DMS153 treated with DMSO at 0.1 percent for 48 hours (cell line): ENCODE results near the gene B3GAT1.
A peak's percentile ranks its signal among the peaks of the same experiment; 100 is the strongest.

Experiments
- DNase-seq: peaks from one replicate; lab custom pipeline; 2025; ENCODE audit not compliant: unreplicated experiment; lab: John Stamatoyannopoulos, UW

B3GAT1 gene

DNA sequence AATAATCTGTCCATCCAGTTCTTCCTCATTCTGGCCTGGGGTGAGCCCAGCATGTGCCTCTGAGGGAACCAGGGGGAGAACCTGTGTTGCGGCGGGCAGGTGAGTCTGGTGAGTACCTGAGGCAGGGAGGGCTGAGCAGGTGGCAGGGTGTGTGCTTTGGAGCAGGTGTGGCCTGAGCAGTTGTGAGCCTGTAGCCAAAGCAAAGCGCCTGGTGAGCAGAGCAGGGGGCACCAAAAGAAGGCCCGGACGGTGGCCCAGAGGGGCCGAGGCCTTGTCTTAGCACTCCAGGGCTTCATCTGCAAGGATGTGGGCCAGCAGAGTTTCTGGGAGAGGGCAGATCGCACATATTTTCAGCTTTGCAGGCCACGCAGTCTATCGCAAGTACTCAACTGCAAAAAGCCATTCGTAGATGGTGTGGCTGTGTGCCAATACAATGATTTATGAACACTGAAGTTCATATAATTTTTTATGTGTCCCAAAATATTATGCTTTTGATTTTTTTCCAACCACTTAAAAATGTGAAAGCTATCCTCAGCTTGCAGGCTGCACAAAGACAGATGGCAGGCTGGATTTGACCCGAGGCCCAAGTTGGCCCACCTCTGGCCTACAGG is 71.6 kb downstream of the B3GAT1 start:
- no peak for DNase-seq

DNA sequence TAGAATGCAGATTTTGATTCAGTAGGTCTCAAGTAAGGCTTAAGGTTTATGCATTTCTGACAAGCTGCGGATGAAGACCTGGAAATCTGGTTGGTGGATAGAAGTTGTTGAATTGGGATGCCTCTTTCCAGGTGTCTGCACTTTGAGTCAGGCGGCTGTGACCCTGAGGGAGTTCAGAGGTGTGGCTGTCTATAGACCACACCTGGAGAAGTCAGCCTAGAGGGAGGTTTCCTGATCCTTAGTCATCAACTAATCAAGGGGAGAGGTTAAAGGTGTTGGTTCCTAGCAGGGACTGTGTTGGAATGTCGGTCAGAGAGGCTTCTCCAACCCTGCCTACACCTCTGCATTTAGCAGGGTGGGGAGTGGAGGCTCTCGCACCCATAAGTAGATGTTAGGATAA is 72.3 kb downstream of the B3GAT1 start:
- DNase-seq = no peak

DNA sequence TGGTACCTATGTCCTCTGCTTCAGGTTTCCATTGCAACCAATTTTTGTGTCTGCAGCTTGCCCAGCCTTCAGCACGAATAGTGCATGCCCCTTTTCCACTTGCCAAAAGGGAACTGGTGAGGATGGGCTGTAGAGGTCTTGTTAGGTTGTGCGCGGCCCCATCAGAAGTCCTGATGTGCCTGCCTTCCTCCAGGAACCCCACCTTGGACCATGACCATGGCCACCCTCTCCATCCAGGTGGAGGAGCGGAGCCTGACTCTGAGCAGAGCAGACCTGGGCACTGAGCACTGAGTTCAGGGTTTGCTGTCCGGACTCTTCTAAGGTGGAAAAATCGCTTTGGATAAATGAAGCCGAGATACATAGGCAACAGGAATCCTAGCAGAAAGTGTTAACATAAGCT is 73.4 kb downstream of the B3GAT1 start:
- DNase-seq = no peak

DNA sequence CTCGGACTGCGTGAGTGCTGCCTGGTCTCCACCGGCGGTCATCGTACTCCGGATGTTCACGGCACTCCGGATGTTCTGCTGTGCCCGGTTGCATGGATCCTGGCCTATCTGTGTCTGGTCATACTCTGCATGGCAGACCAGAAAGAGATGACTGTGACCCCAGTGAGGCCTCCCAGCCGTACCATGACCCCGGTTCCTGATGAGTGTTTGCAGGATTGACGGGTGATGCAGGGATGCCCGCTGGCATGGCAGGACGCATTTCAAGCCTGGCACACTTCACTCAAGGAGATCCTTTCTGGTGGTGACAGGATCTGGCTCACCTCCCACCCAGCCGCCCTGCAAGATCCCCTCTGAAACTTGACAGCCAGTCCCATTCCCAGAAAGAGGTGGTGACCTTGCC is 74.0 kb downstream of the B3GAT1 start:
- DNase-seq = no peak

DNA sequence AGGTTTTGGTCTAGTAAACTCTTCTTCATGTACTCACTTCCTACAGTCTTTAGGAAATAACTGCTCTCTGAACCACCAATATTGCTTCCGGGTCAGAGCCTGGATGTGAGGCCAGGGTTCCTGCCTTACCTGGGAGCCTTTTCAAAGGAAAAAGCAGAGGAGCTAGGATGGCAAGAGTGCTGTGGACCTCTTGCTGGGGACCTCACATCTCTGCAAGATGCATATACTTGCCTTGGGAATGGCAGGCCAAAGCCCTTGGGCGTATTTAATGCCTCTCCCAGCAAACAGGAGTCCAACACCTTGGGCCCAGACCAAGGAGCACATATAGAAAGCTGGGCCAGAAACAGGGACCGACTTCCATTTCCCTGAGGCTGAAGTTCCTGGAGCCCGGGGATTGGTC is 75.0 kb downstream of the B3GAT1 start:
- no peak for DNase-seq

DNA sequence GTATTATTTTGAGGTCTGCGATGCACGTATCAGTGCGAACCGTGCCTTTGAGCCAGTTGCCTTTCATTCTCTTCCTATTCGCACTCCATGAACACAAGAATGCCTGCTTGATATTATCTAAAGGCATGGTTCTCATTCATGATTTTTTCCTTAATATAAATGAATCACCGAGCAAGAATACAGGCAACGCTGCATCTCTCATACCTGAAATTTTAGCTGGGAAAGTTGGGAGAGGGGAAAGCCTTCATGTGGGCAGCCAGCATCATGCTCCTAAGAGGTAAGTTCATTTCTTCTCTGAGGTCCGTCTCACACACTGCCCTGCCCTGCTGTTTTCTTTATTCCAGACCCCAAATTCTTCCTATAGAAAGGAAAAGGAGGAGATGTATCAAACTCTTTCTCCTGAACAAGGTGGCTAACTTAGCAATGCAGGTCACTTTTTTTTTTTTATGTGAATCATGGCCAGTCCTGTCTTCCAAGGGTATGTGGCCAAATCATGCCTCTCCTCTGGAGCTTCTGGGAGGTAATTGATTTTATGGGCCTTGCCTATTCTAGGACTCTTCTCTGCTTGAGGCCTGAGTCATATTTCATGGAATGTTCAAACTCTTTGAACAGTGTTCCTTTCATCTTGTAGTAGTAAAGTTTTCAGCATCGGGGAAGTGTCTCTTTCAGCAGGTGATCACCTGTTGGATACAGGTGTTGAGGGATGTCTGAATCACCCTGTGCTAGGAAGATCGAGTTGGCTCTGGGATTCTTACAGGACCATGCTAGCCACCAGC is 77.1 kb downstream of the B3GAT1 start:
- no peak for DNase-seq

DNA sequence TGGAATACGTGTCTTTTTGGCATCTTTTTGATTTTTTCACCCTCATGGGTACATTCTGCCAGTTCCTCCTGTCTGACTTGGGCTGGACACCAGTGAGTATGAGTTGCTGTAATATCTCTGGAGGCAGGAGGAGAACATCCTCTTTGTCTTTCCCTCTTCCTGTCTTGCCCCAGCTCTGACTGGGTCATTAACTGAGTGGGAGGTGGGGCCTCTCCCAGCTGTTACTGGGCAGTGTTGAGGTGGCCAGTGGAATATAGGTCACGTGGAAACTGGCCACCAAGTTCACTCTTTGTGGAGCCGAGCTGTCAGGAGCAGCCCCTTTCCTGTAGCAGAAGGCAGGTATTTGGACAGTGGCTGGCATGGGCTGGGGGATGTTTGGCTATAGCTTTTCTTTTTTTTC is 78.1 kb downstream of the B3GAT1 start:
- no peak for DNase-seq

DNA sequence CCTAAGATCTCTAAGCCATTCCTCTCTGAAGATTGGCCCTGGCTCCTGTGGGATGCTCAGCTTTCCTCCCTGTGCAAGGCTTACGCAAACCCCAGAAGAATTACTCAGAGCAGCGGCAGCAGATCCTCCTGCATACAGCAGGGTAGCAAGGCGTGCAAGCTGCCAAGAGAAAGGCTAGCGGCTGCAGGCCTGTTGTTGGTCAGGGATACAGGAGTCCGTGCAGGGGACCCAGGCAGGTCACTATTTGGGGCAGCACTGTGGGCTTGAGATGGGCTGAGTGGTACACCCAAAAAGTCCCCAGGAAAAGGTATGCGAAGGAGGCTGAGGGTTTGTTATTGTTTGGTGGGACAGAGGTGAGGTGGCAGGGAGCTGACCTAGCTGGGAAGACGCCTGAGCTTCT is 78.7 kb downstream of the B3GAT1 start:
- no peak for DNase-seq

DNA sequence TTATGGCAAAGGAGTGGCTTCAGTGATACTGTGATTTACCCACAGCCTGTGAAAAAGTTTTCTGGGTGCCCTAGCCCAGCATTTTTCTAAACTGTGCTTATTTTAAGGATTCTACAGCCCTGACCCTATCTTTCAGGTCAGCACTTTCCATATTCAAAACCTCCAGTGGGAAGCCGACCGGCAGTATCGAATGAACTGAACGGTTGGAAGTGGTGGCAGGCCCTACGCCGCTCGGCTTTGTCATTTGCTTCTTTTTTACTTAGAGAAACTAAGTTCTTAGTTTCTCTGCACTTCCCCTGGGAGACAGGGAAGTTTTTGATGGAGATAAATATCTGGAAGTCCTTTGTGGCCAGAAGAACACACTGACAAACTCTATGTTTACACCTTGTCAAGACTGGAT is 79.3 kb downstream of the B3GAT1 start:
- no peak for DNase-seq

DNA sequence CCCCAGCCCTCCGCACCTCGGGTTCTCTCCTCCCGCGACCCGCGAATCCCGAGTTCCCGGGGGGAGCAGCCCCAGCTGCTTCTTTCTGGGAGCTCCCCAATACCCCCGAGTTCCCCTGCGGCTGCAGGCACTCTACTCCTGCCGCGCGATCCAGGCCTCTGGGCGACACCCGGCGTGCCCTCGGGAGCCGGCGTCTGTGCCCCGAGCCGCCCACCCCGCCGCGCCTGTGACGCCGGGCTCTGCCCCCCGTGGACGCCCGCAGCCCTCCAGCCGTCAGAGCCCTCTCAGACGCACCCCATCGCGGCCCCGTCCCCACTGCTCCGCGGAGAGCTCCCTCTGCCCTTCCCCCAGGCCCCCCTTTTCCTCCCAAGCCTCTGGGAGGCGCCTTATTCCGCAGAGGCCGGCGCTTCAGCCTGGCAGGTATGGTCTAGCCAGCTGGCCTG is 79.8 kb downstream of the B3GAT1 start:
- DNase-seq = no peak

DNA sequence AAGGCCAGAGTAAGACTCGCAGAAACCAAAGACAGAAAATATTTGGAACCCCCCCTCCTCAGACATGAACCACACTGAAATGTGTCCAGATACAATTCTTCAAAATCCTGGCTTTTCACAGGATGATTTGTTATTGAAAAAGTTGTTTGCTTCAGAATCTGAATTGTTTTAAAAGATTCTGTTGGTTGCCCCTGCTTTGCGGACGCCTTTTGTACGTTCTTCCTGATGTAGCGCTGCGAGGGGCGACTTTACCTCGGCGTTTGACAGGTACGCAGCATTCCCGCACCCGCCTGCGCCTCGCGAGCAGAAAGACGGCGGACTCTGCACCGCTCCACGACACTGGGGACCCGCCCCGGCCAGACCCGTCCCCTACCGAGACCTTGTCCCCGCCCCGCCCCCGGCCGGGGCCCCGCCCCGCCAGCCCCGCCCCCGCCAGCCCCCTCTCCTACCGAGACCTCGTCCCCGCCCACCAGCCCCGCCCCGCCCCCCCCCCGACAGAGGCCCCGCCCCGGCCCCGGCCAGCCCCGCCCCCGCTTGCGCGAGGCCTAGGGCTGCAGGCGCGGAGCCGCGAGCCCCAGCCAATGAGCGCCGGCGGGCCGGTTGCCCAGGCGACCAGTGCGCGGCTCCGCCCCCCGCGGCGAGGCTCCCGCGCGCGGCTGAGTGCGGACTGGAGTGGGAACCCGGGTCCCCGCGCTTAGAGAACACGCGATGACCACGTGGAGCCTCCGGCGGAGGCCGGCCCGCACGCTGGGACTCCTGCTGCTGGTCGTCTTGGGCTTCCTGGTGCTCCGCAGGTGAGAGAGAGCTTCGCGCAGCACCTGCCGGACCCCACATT is 80.5 kb downstream of the B3GAT1 start, which contains the start of gene GLB1L2:
Gene GLB1L2 (plus strand): TSS at position 635 of the 835 bp plus-strand sequence. CDS start 74 bp downstream, at position 709.
- peak; percentile 24 for DNase-seq

DNA sequence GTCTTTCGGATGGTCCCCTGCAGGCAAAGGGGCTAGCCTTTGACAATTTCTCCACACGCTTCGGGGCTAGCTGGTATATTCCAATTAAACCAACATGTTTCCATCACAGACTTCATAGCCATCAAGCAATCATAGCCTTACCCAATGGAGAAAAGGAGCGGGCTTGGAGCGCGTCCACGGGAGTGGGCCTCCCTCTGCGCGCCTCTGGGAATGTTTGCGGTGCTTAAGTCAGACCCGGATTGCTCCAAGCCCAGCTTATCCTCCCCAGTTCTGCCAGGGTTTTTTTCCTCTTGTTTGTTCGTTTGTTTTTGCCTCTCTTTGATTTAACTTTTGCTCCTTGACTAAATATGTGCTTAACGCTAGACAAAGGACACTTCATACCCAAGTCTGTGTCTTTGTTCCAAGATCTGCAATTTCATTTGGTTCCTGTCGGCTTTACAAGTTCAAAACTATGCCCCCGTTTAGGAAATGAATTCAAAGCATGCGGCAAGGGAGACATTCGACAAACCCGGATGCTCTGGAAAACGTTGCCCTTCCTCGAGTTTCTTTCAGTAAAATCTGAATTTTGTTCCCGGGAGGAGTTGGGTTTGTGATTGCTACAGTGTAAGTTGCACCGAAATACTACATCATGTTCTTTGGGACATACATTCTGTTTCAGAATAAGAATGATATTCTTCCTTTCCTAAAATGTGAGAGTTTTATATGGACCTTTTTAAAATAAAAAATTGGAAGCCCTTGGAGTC is 81.3 kb downstream of the B3GAT1 start:
- no peak for DNase-seq
